Kidney epithelial cell (primary cell): ENCODE measurements around the gene PRKG1. TPM values are rescaled to one million over a fixed set of nuclear protein-coding genes. Genes with fewer than 3 reads are reported as not detected.

Experiments used
- DNase-seq: peaks from one replicate; pipeline ENCODE4 v3.0.0-alpha.2; 2010; ENCODE audit warnings: low read depth
- H3K27me3 ChIP-seq: 2 replicates; pipeline ENCODE4 v1.6.0; 2011; ENCODE audit warnings: low read length; ENCODE audit not compliant: control insufficient read depth, insufficient read depth
- H3K36me3 ChIP-seq: 2 replicates; pipeline ENCODE4 v1.5.1; 2011; ENCODE audit warnings: low read length; ENCODE audit not compliant: control insufficient read depth, insufficient read depth
- H3K4me3 ChIP-seq: 2 replicates; pipeline ENCODE4 v1.5.1; 2011; ENCODE audit warnings: low read depth, mild to moderate bottlenecking, control low read depth, low read length
- CTCF ChIP-seq: IDR thresholded peaks from 2 replicates; pipeline ENCODE4 v1.5.1; 2011; ENCODE audit warnings: mild to moderate bottlenecking, moderate library complexity, low read length, control low read depth, inconsistent platforms; ENCODE audit not compliant: insufficient read depth, poor library complexity, severe bottlenecking
- total RNA-seq: library from RNA; depleted of rRNA; stranded (reverse); fragments of >200 nt; gene quantifications from 2 replicates; pipeline ENCODE4 v1.2.3, GENCODE V29; 2015

Gene PRKG1
- total RNA-seq, 1 donor from 2014 or later, result 1.3 TPM

GRCh38 chr10:51214207-51215196 lies 140.2 kb downstream of the PRKG1 start:
- no peak for DNase-seq
- no peak for TF ChIP-seq CTCF
- H3K36me3 ChIP-seq, result no peaks in the 10 kb centered on the region
- H3K27me3 ChIP-seq, result no peaks in the 10 kb centered on the region
- H3K4me3 ChIP-seq, result no peak overlapping the region

- DNase-seq, result no peak
- TF ChIP-seq CTCF, result no peak
- Histone ChIP-seq H3K27me3 (no peaks in the 10 kb centered on the region), H3K36me3 (no peaks in the 10 kb centered on the region), H3K4me3 (no peak overlapping the region)
Observed at GRCh38 chr10:51215951-51216834, 141.9 kb downstream of the PRKG1 start.

GRCh38 chr10:51217505-51217904 lies 143.2 kb downstream of the PRKG1 start:
- TF ChIP-seq CTCF, result no peak
- no peak for DNase-seq
- Histone ChIP-seq H3K27me3 (no peaks in the 10 kb centered on the region), H3K4me3 (no peak overlapping the region), H3K36me3 (no peaks in the 10 kb centered on the region)

GRCh38 chr10:51224671-51225161 lies 150.4 kb downstream of the PRKG1 start:
- no peak for DNase-seq
- Histone ChIP-seq H3K4me3 (no peak overlapping the region), H3K27me3 (no peaks in the 10 kb centered on the region), H3K36me3 (no peaks in the 10 kb centered on the region)
- TF ChIP-seq CTCF, result no peak

- TF ChIP-seq CTCF, result no peak
- no peak for DNase-seq
- Histone ChIP-seq H3K4me3 (no peak overlapping the region), H3K27me3 (no peaks in the 10 kb centered on the region), H3K36me3 (no peaks in the 10 kb centered on the region)
Observed at GRCh38 chr10:51227897-51228713, 153.8 kb downstream of the PRKG1 start.
